Measurements from ENCODE around the gene ADCY10.

- no peak for TF ChIP-seq CTCF (IDR thresholded peaks at IDR 0.05)
- TF ChIP-seq POLR2A (IDR thresholded peaks at IDR 0.05) = no peak
Observed at GRCh38 chr1:167934426-167935215, 20.7 kb upstream of the ADCY10 start.

Measured in right lobe of liver (tissue), 4 donors.